Measurements from ENCODE around the gene ITGAE.
"Not testable (repeated sequence)": the region's sequence is repeated elsewhere in the genome, so short reads cannot be mapped to it uniquely, and the experiment has no call there.

ITGAE gene

DNA sequence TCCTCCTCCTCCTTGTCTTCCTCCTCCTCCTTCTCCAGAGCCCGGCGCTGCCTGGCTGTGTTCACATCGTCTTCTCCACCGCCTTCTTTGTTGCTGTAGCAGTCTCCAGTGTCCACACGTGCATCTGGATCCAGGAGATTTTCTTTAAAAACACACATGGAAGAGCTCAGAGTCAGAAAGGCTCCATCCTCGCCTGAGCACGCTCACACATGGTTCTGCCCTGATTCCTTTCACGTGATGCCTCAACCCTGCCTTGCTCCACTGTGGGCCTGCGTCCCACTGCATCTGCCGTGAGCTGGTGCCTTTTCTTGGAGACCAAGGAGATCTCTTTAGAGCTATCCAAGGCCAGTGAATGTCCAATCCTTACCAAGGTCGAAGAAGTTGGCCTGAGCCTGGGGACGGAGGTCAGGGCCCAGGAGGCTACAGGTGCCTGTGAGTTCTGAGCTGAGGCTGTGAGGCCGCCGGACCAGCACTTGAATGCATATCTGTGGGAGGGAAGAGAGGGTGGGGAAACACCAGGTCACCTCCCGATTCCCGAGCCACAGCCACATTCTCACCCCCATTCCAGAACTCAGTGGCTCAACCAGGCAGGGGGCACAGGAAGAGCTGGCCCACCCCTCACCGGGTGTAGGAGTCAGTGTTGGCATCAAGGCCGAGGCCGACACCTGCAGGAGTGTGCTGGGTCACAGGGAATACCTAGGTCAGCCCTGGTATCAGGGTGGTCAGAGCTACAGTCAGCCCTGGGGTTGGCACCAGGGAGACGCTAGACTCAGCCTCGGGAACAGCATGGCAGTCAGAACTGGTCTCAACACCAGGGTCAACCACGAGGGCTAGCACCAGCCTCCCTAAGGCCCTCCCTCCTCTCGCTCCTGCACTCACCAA is 39.7 kb downstream of the ITGAE start:
- no peak for DNase-seq (ENCODE audit: low spot score)

DNA sequence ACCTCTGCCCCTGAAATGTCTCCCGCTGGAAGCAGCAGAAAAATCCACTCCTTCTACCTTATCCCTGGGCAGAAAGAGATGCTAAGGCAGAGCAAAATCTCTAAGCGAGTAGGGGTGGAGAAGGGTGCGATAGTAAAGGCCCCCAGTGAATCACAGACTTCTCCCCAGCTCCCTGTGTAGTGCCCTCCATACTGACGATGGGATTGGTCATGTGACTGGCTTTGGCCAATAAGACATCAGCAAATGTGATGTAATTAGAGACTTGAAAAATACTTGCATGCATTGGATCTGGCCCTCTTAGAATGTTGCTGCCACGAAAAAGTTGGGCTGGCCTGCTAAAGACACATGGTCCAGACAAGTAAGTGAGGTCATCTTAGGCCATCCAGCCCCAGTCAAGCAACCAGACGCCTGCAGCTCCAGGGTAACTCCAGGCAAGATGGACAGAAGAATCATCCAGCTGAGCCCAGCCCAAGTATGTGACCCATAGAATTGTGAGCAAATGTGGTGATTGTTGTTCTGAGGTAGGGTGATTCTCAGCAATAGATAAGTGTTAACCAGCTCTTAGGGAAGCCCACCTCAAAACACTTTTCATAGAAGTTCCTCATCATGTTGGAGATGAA is 41.3 kb downstream of the ITGAE start:
- DNase-seq (ENCODE audit: low spot score): no peak

DNA sequence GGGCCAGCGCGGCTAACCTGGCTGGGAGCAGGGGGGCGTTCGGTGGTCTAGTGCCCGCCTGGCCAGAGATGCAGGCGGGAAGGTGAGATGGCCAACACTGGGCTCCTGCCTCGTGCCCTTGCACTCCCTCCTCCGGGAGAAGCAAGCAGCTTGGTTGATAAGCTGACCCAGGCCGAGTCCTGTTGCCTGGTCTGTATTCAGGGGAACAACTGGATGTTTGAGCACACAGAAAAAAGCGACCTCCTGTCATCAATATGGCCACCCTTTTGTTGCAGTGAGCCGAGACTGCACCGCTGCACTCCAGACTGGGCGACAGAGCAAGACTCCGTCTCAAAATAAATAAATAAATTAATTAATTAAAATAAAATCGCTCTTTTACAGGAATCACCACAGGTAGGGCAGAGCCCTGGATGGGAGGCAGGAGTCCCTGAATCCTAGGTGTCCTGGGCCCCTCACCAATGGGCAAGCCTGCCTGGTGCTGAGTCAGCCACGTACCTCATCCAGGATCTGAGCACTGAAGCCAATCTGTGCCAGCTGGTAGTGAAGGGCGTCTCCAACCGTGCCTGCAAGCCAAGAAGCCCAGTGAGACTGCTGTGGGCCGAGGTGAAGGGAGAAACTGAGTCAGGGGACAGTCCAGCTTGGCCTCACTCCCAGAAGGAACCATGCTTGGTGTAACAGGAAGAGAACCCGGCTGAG is 45.5 kb downstream of the ITGAE start:
- DNase-seq (ENCODE audit: low spot score): no peak

DNA sequence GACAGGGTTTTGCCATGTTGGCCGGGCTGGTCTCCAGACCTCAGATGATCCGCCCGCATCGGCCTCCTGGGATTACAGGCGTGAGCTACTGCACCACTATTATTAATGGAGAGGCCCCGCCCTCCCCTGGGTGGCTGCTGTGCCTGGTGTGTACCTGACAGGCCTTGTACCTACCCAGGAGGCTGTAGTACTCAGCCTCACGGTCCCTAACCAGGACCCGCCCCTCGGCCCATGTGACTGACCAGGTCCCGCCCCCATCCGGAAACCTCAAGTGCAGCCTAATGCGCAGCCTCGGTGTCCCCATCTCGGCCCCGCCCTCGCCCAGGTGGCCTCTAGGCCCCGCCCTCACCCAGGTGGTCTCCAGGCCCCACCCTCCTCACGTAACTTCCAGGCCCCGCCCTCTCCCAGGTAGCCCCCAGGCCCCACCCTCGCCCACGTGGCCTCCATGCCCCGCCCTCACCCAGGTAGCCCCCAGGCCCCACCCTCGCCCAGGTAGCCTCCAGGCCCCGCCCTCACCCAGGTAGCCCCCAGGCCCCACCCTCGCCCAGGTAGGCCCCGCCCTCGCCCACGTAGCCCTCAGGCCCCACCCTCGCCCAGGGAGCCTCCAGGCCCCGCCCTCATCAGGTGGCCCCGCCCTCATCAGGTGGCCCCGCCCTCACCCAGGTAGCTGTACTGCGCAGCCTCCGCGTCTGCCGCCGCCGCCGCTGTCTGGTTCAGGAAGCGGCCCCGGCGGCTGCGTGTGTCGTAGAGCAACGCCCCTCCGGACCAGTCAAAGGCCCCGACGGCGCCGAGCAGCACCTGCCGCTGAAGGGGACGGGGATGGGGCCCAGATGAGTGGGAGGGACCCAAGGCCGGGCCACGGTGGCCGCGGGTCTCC is 46.3 kb downstream of the ITGAE start:
- no peak for DNase-seq (ENCODE audit: low spot score)

DNA sequence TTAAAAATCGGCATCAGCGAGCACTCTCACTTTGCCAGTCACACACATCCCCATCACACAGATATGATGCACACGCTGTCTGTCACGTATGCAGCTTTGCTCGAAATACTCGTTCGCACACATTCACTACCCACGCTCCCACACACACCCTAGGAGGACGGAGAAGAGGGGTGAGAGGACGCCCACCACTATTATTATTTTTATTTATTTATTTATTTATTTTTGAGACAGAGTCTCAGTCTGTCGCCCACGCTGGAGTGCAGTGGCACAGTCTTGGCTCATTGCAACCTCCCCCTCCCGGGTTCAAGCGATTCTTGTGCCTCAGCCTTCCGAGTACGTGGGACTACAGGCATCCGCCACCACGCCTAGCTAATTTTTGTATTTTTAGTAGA is 46.9 kb downstream of the ITGAE start:
- no peak for DNase-seq (ENCODE audit: low spot score)

DNA sequence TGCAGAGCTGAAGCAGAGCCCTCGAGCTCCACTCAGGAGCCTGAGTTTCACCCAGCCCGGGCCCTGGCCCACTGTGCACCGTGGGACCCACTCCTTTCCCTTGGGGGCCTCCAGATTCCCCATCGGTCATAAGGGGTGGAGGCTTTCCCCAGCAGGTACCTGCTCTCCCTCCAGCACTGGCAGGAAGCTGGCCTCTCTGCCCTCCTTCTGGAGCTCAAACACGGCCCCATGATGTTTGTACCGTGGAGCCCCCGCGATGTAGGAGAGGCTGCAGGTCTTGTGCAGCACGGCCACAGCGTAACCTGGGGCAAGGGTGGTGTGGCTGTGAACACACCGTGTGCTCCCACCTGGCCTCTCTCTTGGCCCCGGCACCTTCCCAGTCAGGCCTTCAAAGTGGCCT is 47.4 kb downstream of the ITGAE start:
- no peak for DNase-seq (ENCODE audit: low spot score)

DNA sequence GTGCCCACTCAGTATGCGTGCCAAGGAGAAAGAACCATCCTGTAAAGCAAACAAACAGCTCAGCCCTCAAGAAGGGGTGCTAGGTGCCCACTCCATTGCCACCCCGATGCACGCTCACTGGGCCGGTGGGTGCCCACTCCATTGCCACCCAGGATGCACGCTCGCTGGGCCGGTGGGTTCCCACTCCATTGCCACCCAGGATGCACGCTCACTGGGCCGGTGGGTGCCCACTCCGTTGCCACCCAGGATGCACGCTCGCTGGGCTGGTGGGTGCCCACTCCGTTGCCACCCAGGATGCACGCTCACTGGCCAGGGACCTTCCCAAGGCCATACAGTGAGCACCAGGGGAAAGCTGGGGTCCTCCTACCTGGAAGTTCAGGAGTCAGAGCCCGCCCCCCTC is 49.2 kb downstream of the ITGAE start:
- DNase-seq (ENCODE audit: low spot score): no peak

DNA sequence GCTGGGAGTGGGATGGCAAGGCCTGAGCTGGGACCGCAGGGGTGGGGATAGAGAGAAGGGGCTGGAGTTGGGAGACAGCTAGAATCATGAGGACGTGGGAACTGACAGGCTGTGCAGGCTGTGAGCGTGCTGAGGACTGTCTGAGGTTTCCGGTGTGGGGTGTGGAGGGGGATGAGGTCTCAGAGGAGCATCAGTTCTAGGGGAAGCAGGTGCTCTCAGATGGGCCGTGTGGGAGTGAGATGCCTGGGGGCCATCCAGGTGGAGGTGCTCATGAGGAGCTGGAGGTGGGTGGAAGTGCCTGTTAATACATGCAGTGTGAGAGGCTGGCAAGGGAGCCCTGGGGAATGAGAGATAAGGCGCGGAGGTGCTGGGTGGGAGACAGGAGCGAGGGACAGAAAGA is 50.1 kb downstream of the ITGAE start:
- DNase-seq (ENCODE audit: low spot score): no peak

DNA sequence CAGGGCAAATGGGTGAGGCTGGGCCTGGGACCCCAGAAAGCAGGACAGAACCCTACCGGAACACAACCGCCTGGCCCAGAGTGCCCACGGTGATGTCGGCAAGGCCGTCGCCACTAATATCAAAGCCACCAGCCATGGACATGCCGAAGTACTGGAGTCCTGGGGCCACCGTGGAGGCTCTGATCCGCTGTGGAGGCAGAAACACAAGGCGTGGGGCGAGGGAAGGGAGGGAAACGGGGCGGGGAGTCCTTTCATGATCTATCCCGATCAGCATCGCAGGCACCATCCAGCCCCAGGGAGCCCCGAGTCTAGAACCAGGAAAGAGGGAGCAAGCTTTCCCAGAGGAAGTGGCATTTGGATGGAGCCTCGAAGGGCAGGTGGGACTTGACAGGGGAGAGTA is 50.7 kb downstream of the ITGAE start:
- DNase-seq (ENCODE audit: low spot score): no peak

DNA sequence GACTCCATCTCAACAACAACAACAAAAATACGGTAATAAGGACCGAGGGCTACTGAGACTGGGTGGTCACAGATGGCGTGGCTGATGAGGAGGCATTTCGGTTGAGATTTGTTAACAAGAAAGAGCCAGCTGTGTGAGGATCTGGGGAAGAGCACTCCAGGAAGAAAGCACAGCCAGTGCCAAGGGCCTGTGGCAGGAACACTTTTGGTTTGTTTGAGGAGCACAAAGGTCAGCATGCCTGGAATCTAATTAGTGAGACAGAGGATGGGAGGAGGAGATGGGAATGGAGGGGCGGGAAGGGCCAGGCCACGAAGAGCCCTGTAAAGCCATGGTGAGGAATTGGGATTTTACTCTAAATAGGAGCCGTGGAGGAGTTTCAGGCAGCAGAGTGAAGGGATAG is 52.4 kb downstream of the ITGAE start:
- DNase-seq (ENCODE audit: low spot score): no peak

DNA sequence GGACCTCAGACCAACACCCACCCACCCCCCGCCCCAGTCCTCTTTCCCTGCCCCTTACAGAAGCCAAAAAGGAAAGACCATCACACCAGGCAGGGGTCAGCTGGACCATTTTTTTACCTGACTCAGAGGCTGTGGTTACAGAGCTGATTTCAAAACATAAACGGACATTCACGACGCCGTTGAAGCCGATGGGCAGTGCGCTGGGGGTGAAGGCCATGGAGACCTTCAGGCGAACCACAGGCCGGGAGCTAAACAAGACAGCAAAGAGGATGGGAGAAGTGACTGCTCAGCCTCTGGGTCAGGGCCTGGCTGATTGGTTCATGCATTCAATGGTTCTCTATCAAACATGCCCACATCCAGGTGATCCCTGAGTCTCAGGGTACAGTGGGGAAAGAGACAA is 53.2 kb downstream of the ITGAE start:
- no peak for DNase-seq (ENCODE audit: low spot score)

DNA sequence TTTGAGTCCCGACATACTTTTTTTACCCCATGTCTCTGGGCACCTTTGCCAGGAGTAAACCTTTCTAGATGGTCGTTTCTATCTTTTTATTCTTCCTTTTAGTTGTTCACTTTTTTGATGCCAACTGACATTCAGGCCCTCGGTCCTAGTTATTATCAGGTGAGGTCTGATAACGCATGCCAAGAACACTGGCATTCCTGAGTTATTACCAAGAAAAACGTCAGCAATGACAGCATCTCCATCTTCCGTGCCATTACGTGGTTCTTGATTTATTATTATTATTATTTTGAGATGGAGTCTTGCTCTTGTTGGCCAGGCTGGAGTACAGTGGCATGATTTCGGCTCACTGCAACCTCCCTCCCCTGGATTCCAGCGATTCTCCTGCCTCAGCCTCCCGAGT is 55.9 kb downstream of the ITGAE start:
- no peak for DNase-seq (ENCODE audit: low spot score)

DNA sequence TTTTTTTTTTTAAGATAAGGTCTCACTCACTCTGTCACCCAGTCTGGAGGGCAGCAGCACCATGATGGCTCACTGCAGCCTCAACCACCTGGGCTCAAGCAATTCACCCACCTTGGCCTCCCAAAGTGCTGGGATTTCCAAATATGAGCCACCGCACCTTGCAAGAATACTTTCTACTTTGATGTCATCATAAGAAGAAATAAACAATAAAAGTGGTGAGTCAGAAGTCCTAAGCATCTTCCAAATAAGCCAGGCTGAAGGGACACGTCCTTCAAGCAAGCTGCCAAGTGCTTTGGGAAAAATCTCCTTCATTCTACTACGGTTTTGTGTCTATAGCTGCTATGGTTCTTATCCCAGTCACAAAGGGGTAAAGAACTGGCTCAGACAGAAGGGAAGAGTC is 57.0 kb downstream of the ITGAE start:
- DNase-seq (ENCODE audit: low spot score): no peak

DNA sequence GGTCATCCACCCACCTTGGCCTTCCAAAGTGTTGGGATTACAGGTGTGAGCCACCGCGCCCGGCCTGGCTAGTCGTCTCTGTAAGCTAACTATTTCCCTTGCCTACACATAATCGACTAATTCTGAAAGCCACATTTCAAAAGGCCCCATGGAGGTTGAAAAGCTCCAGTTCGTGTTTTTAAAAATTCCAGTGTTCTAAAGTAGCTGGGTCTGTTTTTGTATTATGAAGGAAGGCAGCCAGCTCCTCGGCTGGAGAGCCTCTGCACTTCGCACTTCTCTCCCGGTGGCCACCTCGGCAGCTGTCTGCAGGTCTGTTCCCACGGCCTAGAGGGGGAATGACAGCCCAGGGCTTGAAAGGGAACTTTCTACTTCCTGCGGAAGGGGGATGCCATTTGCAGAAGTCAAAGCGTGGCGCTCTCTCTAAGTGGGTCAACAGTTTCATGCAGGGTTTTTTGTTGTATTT is 60.3 kb downstream of the ITGAE start:
- DNase-seq (ENCODE audit: low spot score): no peak

DNA sequence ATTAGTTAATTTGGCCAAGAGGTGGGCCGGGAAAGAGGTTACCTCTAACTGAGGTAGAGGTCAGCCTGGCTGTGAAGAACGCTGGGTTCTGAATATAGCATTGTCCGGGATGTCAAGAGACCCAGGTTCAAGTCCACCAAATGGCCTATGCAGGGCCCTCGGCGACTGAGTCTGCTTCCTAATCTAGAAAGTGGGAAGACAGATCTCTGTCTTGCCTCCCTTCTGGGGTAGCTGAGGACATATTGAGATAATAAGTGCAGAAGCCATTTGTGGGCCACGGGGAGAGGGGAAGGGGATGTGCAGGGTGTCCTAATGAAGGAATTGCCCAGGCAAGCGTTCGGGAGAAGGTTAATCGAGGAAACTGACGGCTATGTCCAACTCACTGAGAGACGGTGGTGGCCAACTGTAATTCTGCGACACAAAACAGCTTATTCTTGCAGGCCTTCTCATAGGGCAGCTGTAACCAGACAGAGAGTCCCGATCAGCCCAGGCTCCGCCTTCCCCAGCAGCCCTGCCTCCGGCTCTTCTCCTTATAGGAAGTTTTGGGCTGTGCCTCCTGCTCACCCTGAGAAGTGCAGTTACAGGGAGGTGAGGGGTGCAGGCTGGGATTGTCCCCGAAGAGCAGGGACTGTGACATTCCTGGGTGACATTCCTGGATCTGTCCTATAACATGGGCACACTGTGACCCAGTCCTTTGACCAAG is 61.4 kb downstream of the ITGAE start:
- no peak for DNase-seq (ENCODE audit: low spot score)

DNA sequence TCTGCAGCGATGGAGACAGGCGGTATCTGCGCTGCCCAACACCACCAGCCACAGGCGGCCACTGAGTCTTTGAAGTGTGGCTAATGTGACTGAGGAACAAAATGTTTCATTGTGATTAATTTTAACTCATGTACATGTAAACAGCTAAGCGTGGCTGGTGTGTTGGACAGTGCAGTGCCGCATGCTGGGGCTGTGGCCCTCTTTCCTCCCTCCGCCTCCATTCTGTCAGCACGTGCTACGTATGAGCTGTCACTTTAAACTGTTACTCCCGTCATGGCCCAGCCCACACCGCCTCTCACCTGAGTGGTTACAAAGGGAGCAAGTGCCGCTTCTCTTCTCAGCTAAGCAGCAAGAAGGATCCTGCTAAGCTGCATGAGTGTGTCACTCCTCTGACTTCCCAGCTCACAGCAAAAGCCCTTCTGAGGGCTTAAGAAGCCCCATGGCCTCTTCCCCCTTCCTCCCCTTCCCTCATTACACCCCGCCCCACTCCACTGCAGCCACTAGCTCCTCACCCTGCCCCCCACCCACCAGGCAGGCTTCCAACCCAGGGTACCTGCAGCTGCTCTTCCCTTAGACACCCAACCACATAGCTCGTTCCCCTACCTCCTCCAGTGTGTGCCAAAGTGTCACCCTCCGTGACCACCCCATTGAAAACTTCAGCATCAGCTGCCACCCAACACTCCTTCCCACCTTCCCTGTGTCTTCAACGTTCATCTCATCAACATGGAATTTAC is 62.3 kb downstream of the ITGAE start:
- no peak for DNase-seq (ENCODE audit: low spot score)

DNA sequence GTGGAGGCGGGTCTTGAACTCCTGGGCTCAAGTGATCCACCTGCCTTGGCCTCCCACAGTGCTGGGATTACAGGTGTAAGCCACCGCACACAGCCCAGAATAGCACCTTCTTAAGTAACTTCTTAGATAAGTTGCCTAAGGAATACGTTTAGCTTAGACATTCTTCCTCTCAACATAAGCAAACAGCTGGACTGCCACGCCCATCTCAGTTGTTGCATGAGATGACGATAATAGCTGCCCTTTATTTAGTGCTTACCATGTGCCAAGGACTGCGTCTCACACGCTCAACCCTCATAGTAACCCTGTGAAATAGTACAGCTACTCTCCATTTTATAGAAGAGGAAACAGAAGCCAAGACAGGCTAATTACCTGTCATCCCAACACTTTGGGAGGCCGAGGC is 65.5 kb downstream of the ITGAE start:
- no peak for DNase-seq (ENCODE audit: low spot score)

DNA sequence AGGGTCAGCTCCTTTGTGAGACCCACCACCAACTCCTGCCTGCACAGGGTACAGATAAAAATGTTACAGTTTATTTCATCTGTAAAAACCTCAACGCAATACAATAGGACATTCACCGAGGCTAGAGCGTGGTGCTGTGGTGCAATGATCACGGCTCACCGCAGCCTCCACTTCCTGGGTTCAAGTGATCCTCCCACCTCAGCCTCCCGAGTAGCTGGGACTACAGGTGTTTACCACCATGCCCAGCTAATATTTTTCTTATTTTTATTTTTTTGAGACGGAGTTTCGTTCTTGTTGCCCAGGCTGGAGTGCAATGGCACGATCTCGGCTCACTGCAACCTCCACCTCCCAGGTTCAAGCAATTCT is 66.1 kb downstream of the ITGAE start:
- DNase-seq (ENCODE audit: low spot score): not testable (repeated sequence)

DNA sequence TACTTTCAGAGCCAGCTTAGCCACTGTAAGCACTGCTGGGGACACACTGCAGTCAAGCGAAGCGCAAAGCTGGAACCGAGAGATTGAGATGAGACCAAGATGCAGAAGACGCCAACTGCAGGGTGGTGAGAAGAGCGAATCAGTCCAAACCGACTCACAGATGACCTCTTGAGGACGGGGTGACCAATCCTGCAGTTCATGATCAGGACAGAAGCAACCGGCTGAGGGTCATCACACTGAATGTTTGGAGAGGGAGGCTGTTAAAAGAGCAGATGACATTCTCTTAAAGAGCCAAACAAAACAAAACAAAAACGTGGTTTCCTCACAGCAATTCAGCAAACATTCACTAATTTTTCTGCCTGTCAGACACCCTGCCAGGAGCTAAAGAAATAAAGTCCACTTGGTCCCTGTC is 68.8 kb downstream of the ITGAE start:
- peak; percentile 26 for DNase-seq (ENCODE audit: low spot score)

DNA sequence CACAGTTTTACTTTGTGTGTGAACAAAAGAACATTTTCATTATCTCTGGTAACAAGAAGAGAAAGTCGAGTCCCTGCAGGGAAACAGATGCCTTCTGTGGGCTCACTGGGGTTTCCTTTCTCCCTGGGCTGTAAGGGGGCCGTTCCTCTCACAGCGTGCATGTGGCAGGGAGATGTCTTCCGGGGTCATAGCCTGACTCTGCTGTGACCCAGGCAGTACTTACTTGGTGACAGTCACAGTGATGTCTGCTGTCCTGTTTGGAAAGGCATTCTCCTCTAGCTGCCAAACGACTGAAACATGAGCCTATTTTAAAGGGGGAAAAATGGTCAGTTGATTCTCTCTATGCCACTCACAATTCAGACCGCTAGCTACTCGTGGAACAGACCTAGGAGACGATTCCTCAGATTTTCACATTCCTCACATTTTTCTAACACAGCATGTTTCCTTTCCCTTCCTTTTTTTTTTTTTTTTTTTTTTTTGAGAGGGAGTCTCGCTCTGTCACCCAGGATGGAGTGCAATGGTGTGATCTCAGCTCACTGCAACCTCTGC is 70.0 kb downstream of the ITGAE start:
- DNase-seq (ENCODE audit: low spot score): no peak

DNA sequence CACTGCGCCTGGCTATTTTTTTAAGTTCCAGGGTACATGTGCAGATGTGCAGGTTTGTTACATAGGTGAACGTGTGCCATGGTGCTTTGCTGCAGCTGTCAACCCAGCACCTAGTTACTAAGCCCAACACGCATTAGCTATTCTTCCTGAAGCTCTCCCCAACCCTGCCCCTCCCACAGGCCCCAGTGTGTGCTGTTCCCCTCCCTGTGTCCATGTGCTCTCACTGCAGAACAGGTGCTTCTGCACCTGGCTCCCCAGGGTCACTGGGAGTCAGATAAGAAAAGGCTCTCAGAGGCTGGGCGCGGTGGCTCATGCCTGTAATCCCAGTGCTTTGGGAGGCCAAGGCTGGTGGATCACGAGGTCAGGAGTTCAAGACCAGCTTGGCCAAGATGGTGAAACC is 71.1 kb downstream of the ITGAE start:
- DNase-seq (ENCODE audit: low spot score): no peak
